ENCODE results near the gene RBMS3. TPM values are rescaled to one million over a fixed set of nuclear protein-coding genes. Genes with fewer than 3 reads are reported as not detected.

Gene RBMS3
- total and polyA plus RNA-seq, 9 donors: 11.6 to 79.2 (median 63.1) TPM

DNA sequence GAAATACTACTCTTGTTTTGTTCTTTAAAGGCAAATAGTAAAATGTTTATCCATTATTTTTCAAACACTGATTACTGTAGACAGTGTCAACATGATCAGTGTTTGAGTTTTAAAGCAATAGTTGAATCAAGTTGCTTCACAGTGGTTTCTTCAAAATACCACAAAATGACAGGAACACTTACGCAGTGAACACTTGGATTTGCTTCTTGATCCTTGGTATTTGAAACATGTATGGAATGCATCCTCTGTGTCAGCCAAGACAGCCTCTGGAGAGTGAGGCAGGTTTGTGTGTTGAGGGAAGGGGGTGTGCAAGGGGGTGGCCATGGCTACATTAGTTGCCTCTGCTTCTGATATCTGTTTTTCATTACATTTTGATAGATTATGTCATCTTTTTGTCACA lies 413.0 kb downstream of the RBMS3 start:
- WGBS, 3 donors: 16 to 35% (median 25%) methylated on average over 1 of the region's 1 CpG
- Histone ChIP-seq H3K36me3 (no peaks in the 10 kb centered on the region), H3K27me3 (no peaks in the 10 kb centered on the region), H3K27ac (no peak overlapping the region), H3K4me3 (no peak overlapping the region), H3K9me3 (no peaks in the 10 kb centered on the region), H3K4me1 (ENCODE audit: insufficient read depth) (peaks cover 2% of the 10 kb centered on the region)
- no peak for DNase-seq
- TF ChIP-seq EP300 (IDR thresholded peaks at IDR 0.05) (no peak), POLR2A (IDR thresholded peaks at IDR 0.05) (no peak)
- TF ChIP-seq, protein P1, sequence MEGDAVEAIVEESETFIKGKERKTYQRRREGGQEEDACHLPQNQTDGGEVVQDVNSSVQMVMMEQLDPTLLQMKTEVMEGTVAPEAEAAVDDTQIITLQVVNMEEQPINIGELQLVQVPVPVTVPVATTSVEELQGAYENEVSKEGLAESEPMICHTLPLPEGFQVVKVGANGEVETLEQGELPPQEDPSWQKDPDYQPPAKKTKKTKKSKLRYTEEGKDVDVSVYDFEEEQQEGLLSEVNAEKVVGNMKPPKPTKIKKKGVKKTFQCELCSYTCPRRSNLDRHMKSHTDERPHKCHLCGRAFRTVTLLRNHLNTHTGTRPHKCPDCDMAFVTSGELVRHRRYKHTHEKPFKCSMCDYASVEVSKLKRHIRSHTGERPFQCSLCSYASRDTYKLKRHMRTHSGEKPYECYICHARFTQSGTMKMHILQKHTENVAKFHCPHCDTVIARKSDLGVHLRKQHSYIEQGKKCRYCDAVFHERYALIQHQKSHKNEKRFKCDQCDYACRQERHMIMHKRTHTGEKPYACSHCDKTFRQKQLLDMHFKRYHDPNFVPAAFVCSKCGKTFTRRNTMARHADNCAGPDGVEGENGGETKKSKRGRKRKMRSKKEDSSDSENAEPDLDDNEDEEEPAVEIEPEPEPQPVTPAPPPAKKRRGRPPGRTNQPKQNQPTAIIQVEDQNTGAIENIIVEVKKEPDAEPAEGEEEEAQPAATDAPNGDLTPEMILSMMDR (IDR thresholded peaks at IDR 0.05): no peak
- intact Hi-C loops (cut with DNase I): no loop called here

- no peak for TF ChIP-seq POLR2A (IDR thresholded peaks at IDR 0.05)
- TF ChIP-seq EP300 (IDR thresholded peaks at IDR 0.05): no peak
- TF ChIP-seq, protein P1 (IDR thresholded peaks at IDR 0.05): no peak
- Histone ChIP-seq H3K4me1 (ENCODE audit: insufficient read depth) (peaks cover 2% of the 10 kb centered on the region), H3K27ac (no peak overlapping the region), H3K9me3 (no peaks in the 10 kb centered on the region), H3K27me3 (no peaks in the 10 kb centered on the region), H3K4me3 (no peak overlapping the region), H3K36me3 (no peaks in the 10 kb centered on the region)
- WGBS, 3 donors: 31 to 44% (median 35%) methylated on average over 2 of the region's 2 CpGs
- DNase-seq: no peak
- intact Hi-C loops (cut with DNase I): no loop called here
Measured at GRCh38 chr3:29694331-29694730, 413.5 kb downstream of the RBMS3 start.

DNA sequence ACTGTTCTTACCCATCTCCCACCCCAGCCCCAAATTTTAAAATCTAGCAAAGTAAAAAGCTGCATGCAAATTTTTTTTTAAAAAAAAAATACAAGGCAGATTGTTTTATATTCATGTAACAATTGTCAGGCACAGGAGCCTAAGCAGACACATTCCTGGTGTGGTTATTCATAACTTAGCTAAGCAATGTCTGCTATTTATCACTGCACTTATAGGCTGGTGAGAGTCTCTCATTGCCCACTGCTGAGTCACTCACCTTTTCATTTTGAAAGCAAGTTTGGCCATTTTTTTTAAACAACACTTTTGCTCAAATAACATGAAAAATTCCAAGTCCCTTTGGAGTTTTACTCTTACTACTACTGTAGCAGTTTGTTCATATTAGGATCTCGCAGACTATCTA lies 413.9 kb downstream of the RBMS3 start:
- Histone ChIP-seq H3K27me3 (no peaks in the 10 kb centered on the region), H3K4me3 (no peak overlapping the region), H3K36me3 (no peaks in the 10 kb centered on the region), H3K9me3 (no peaks in the 10 kb centered on the region), H3K27ac (peak overlapping the region in 1 of 2 donors; percentile 40), H3K4me1 (ENCODE audit: insufficient read depth) (peaks cover 2% of the 10 kb centered on the region)
- intact Hi-C loops (cut with DNase I): no loop called here
- DNase-seq: no peak
- 41 to 44% (median 43%) methylated on average over 1 of the region's 1 CpG for WGBS, 3 donors
- no peak for TF ChIP-seq POLR2A (IDR thresholded peaks at IDR 0.05)
- no peak for TF ChIP-seq EP300 (IDR thresholded peaks at IDR 0.05)
- TF ChIP-seq, protein P1 (IDR thresholded peaks at IDR 0.05): no peak

DNA sequence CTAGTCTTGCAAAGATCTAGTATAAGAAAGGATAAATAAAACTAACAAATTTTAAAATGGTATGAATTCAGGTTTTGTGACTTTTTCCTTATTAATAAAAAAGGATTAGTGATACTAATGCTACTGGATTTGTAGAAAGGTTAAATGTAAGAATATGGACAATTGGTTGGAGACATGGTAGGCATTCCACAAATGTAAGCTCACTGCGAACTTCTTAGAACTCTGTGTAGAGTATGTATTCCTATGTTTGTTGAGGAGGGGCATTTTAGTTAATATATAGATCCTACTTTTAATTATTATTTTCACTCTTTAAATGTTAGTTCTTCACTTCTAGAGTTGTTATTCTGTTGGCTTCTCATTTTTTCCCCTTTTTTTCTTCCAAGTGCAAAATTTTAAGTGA lies 414.3 kb downstream of the RBMS3 start:
- Histone ChIP-seq H3K4me3 (no peak overlapping the region), H3K27ac (peak overlapping the region in 1 of 2 donors; percentile 40), H3K4me1 (ENCODE audit: insufficient read depth) (peaks cover 1% of the 10 kb centered on the region), H3K27me3 (no peaks in the 10 kb centered on the region), H3K9me3 (no peaks in the 10 kb centered on the region), H3K36me3 (no peaks in the 10 kb centered on the region)
- intact Hi-C loops (cut with DNase I): no loop called here
- TF ChIP-seq POLR2A (IDR thresholded peaks at IDR 0.05) (no peak), EP300 (IDR thresholded peaks at IDR 0.05) (no peak)
- TF ChIP-seq, protein P1 (IDR thresholded peaks at IDR 0.05): no peak
- DNase-seq: no peak
- 54 to 69% (median 64%) methylated on average over 1 of the region's 1 CpG for WGBS, 3 donors
